HG02970 (cell line): ENCODE data around the gene SYVN1.
"Not testable (repeated sequence)": the region's sequence is repeated elsewhere in the genome, so short reads cannot be mapped to it uniquely, and the experiment has no call there.

Experiments
- ATAC-seq: cut with Tn5 transposase; IDR thresholded peaks from one replicate; pipeline ENCODE4 v1.9.1; 2021; ENCODE audit warnings: mild to moderate bottlenecking, moderate library complexity, moderate number of reproducible peaks; ENCODE audit not compliant: unreplicated experiment, low FRiP score

Gene SYVN1

DNA sequence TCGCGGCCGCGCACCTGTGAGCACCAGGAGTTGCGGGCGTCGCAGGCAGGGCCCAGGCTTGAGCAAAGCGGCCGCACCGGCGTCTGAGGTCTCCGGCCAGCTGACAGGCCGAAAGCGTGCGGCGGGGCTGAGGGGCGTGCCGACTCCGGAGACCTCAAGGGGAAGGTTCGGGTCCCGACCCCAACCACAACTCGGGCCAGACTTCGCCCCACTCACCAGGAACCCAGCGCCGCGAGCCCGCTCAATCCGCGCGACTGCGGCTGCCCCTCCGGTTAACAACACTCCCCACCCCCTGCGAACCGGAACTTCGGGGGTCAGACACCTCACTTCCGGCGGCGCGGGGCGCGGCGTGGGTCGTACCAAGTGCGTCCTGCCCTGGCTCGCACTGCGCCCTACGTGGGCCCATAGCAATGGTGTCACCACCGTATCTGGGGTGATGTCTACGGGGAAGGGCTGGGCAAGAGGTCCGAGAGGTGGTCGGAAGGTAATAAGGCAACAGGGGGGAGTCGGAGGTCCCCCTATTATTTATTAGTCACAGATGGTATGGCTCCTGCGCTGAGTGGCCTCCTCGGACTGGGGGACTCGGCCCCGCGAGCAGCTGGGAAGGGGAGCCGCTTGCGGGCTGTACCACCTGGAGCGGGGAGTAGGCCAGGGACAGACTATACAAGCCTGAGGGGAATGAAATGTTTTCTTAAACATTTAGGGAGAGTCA, at the start of gene SYVN1:
SYVN1 (minus strand) TSS at position 280 of the 712 bp plus-strand sequence. CDS start 918 bp downstream, outside the sequence.
- peak; percentile 46 for ATAC-seq

DNA sequence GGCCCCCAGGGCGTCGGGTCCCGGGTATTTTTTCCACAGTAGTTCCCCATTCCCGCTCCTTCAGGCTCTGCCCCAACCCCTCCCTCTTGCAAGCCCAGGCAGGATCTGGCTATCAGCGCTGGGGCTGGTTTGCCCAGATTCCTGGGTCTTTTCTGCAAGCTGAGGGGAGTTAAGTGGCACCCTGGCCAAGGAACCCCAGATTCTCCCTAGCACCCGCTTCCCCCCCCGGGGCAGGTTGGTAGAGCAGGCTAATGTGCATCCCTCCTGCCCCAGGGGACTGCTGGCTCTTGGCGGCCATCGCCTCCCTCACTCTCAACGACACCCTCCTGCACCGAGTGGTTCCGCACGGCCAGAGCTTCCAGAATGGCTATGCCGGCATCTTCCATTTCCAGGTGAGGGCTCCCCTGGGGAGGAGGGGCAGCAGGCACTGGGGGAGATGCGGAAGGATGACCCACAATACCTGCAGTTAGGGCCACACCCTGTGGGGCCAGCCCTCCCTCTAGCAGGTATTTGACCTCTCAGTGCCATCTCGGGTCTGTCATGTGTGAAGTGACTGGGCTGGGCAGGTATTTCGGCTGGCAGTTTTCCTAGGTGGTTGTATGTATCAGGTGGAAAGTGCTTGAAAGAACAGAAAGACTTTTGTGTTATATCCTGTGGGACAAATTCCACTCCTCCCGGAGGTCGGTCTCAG, 49.0 kb upstream of the SYVN1 start:
- ATAC-seq, result no peak

DNA sequence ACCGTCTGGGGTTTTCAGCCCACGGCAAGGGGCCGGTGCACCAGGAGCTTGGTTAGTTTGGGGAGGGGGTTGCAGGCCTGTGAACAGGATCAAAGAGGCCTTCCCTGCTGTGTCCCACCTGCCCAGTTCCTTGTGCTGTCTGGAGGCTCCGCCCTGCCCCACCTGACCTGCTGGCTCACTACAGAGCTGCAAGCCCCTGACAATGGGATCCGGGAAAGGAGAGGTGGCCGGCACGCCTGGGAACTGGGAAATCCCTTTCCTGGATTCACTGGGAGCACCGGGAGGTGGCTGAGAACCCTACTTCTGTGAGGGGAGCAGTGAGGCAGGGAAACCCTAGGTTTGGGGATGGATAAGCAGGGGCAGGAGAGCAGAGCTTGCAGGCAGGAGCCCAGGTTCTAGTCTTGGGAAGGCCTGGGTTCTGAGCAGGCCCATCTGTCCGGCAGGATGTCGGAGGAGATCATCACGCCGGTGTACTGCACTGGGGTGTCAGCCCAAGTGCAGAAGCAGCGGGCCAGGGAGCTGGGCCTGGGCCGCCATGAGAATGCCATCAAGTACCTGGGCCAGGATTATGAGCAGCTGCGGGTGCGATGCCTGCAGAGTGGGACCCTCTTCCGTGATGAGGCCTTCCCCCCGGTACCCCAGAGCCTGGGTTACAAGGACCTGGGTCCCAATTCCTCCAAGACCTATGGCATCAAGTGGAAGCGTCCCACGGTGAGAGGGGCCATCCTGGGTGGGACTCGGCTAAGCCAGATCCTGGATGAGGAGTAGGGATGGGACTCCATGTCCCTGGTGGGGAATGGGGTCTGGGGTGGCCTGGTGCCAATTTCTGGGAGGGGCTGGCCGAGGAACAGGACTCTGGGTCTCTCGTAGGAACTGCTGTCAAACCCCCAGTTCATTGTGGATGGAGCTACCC, 48.2 kb upstream of the SYVN1 start:
- no peak for ATAC-seq

- ATAC-seq, result peak; percentile 37
These were observed 47.4 kb upstream of the SYVN1 start, which contains the start of gene CAPN1 for GRCh38 chr11:65181569-65182257. TSS of gene CAPN1 (plus strand) at chr11:65181928. CDS start at chr11:65182702, 774 bp downstream.

DNA sequence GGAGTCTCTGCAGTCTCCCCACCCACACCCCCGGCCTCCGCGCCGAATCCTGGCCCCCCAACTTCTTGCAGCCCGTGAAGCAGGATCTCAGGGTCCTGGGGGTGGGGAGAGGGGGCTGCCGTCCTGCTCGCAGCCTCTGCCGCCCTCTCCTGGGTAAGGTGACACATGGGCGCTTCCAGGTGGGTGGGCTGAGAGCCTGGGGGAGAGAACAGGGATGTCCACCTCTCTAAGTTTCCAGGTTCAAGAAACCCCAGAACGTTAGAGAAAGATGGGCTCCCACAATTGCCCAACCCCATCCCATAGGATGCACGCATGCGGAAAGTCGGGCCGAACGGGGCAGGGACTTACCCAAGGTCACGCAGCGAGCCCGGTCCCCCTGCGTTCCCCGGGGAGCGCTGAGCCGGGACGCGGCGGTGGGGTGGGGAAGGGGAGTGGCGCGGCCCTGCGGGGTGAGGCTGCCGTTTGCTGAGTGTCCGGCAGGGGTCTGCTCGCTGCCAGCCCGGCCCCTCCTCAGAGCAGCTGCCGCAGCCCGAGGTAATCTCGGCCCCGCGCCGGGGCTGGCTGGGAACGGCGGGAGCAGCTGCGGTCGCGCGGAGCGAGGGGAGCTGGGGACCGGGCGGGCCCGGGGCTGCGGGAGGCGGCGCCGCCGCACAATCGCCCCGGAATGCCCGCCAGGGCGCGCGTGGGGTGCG, 46.7 kb upstream of the SYVN1 start:
- peak; percentile 58 for ATAC-seq

DNA sequence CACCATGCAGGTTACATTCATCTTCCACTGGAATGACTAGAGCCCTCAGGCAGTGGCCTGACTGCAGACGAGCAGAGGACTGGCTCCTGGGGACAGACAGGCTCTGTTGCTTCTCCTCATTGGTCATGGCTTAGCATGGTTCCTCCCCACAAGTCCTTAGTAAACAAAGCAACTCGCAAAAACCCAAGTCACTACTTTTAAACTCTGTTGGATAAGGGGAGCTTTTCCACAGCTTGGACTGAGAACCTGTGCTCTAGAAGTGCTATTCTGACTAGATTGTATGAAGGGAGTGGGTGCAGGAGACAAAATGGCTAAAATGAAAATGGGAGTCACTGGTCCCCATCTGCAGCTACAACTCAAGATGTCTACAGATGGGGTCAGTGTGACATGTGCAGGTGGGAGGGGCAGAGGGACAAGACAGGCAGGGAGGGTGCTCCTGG, 40.3 kb upstream of the SYVN1 start:
- not testable (repeated sequence) for ATAC-seq

DNA sequence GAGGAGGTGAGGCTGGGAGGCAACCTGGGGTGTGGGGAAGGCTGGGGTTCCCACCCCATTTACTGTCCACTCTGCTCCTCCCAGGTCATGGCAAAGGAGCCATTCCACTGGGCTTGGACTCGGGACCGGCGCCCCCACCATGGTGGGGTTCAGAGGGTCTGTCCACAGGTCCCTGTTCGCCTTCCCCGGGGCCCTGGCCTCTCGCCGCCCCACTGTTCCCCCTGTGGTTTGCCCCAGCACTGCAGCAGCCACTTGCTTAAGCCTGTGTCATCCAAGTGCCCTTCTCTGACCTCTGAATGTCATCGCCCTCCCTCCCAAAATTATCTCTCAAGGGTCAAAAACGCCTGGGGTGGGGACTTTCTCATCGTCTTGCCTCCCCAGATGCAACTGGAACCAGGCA, 38.3 kb upstream of the SYVN1 start:
- ATAC-seq, result no peak

DNA sequence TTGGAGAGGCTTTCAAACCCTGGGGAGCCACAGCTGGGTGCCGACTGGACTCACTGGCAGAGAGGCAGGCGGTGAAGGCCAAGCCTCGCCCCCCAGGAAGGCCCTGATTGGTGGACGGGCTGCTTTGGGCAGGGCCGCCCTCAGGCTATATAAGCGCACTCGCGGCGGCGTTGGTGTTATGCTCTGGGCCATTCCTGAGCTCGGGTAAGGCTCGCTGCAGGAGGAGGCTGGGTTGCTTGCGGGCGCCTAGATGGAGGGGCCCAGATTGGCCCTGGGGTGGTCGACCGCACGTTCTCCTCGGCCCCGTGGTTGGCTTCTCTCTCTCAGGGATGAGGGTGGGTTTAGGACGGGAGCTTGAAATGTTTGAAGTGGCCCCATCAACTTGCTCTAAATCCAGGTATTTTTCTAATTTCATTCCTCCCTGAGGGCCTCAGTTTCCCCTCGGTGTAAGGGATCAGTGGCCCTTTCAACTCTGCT, 35.8 kb upstream of the SYVN1 start, which contains the start of gene SPDYC:
SPDYC (plus strand) TSS at position 176 of the 477 bp plus-strand sequence. CDS start 1,125 bp downstream, outside the sequence.
- ATAC-seq, result no peak

- no peak for ATAC-seq
These were observed 34.9 kb upstream of the SYVN1 start for GRCh38 chr11:65169164-65169641.

- ATAC-seq, result no peak
These were observed 33.3 kb upstream of the SYVN1 start for GRCh38 chr11:65167656-65168055.

DNA sequence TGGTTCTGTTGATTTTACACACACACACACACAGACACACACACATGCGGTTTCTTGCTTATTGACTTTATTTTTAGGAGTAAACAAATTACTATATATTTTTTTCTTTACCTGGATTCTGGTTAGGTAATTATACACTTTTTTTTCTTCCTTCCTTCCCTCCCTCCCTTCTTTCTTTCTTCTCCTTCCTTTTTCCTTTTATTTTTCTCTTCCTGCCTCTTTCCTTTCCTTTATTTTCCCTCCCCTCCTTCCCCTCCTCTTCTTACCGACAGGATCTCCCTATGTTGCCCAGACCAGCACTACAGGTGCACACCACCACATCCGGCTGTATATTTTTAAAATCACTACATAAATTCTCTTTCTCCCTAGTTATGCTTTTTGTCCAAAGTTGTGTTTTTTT, 32.6 kb upstream of the SYVN1 start:
- ATAC-seq, result no peak

DNA sequence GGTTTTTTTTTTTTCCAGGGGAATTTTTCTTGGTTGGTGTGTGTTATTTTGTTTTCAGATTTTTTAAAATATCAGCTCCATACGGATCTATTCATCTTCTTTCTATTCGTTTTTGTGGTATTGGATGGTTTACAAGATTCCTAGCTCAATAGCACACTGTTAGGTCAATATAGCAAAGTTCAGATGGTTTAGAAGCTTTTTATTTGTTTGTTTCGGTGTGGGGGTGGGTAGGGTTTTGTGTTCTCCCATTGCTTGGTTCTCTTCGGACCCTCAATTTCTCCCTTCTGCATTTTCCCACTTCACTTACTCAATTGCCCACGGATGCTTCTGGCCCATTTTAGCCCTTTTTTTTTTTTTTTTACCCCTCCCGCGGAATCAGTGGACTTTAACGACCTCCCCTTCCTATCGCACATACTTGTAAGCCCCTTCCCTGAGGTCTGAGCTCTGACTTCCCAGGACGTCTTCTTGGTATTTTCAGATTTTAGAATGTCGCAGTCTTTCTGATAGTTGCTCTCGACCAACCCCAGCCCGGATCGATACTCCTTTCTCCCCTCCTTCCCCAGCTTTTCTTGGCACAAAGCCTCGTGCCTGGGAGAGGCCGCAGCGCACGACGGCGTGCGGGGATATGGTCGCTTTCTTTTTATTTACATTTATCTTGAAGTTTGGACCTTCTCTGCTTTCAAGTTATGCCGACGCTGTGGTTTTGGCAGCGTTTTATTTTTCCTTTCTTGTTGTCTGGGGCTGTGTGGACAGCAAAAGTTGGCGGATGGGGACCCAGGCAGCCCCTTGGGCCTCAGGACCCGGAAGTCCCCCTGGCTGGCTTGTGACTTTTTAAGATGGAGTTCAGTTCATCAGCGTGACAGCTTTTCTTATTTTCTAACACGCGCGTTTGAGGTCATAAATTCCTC, 31.3 kb upstream of the SYVN1 start:
- ATAC-seq, result no peak

GRCh38 chr11:65163684-65164083, 29.4 kb upstream of the SYVN1 start:
- no peak for ATAC-seq

- no peak for ATAC-seq
These were observed 26.3 kb upstream of the SYVN1 start for GRCh38 chr11:65160643-65161042.

DNA sequence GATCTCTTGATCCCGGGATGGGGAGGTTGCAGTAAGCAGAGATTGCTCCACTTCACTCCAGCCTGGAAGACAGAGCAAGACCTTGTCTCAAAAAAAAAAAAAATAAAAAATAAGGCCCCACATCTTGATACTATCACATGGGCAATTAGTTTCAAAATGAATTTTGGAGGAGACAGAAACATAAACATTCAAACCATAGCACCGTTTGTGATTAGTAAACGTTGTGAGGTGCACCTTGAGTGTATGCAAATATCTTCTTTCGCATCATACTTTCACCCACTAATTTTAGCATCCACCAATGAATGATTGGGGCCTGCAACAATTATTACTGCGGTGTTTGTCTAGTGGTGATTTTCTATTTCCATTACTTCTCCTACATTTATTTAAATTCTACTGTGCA, 24.7 kb upstream of the SYVN1 start:
- no peak for ATAC-seq

DNA sequence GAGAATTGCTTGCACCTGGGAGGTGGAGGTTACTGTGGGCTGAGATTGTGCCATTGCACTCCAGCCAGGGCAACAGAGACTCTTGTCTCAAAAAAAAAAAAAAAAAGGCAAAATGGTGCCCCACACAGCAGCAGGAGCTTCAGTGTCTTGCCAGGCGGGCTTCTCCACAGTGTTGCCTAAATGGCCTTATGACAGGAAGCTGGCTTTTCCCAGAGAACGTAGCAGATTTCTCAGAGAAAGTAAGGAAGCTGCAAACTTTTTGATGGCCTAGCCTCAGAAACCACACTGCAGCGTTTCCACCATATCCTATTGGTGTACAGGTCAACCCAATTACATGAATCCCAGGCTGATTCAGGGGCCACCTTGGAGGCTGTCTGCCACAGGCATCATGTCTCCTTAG, 23.0 kb upstream of the SYVN1 start:
- no peak for ATAC-seq

DNA sequence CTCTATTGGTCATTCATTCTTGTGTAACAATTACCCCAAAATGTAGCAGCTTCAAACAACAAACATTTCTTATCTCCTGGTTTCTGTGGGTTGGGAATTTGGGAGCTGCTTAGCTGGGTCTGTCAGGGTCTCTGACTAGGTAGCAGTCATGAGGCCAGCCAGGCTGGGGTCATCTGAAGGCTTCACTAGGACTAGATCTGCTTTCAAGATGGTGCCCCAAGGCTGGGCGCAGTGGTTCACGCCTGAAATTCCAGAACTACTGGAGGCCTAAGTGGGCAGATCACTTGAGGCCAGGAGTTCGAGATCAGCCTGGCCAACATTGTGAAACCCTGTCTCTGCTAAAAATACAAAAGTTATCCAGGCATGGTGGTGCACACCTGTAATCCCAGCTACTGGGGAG, 22.6 kb upstream of the SYVN1 start:
- ATAC-seq, result no peak

DNA sequence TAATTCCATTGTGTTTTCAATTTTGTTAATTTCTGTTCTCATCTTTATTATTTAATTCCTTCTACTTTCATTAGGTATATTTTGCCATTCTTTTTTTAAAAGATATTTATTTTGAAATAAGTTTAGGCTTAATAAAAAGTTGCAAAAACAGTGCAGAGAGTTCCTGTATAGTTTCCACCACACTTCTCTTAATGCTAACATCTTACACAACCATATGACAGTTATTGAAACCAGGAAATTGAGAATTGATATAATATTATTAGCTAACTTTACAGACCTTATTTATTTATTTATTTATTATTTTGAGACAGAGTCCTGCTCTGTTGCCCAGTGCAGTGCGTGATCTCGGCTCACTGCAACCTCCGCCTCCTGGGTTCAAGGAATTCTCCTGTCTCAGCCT, 21.9 kb upstream of the SYVN1 start:
- no peak for ATAC-seq
